HFFc6 (cell line): Measurements from ENCODE around the gene NKX6-1. TPM values are rescaled to one million over a fixed set of nuclear protein-coding genes. Genes with fewer than 3 reads are reported as not detected.

Source experiments
- total RNA-seq, 6 experiments: library from RNA; stranded (reverse); fragmentation: NEBNext Ultra II Directional; extraction: Animal tissue kit (Norgen Biotek cat#: 25700); gene quantifications; 2 replicates in 1 of 6; 3 replicates in 5 of 6; pipeline ENCODE4 v1.2.3, GENCODE V29; 2021

The NKX6-1 gene
- total RNA-seq, 6 experiments from 2014 or later: not detected

Other genes starting within 250 kb of the NKX6-1 start
- gene CDS1, start 83.8 kb upstream of the NKX6-1 start, total RNA-seq: under 1 TPM; 0.06 to 0.23 (median 0.08) TPM